AG09309 (cell line): ENCODE results near the gene PTPRE.
"Not testable (repeated sequence)": the region's sequence is repeated elsewhere in the genome, so short reads cannot be mapped to it uniquely, and the experiment has no call there.

Experiments
- DNase-seq: peaks from one replicate; pipeline ENCODE4 v3.0.0-alpha.2; 2010; ENCODE audit warnings: low read depth
- H3K4me3 ChIP-seq: 2 replicates; pipeline ENCODE4 v1.5.1; 2011; ENCODE audit warnings: mild to moderate bottlenecking, low read depth, low read length, moderate library complexity; ENCODE audit not compliant: control insufficient read depth
- TF ChIP-seq, protein P1 (sequence below): IDR thresholded peaks from 2 replicates; pipeline ENCODE4 v1.5.1; 2011; ENCODE audit warnings: mild to moderate bottlenecking, low read depth, low read length, inconsistent platforms; ENCODE audit not compliant: insufficient read depth, control insufficient read depth; ENCODE audit errors: missing control alignments

Gene PTPRE

DNA sequence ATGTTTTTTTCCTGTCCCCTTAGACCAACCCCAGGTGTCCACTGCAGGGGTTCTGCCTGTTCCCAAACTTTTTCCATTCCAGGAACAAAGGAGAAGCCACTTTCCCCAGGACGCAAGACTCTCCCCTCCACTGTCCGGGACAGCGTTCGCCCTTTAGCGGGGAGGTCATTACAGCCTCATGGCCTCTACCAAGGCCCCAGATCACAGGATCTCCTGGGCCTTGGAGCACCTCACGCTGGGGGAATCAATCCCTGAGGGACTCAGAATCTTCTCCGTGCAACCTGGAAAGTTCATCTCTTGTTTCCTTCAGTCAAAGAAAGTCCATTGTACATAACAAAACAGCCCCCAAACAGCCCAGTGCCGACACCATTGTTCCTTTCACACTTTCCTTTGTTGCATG lies 178.1 kb downstream of the PTPRE start:
- no peak for DNase-seq
- TF ChIP-seq, protein P1, sequence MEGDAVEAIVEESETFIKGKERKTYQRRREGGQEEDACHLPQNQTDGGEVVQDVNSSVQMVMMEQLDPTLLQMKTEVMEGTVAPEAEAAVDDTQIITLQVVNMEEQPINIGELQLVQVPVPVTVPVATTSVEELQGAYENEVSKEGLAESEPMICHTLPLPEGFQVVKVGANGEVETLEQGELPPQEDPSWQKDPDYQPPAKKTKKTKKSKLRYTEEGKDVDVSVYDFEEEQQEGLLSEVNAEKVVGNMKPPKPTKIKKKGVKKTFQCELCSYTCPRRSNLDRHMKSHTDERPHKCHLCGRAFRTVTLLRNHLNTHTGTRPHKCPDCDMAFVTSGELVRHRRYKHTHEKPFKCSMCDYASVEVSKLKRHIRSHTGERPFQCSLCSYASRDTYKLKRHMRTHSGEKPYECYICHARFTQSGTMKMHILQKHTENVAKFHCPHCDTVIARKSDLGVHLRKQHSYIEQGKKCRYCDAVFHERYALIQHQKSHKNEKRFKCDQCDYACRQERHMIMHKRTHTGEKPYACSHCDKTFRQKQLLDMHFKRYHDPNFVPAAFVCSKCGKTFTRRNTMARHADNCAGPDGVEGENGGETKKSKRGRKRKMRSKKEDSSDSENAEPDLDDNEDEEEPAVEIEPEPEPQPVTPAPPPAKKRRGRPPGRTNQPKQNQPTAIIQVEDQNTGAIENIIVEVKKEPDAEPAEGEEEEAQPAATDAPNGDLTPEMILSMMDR, result no peak
- no peak overlapping the region for H3K4me3 ChIP-seq

DNA sequence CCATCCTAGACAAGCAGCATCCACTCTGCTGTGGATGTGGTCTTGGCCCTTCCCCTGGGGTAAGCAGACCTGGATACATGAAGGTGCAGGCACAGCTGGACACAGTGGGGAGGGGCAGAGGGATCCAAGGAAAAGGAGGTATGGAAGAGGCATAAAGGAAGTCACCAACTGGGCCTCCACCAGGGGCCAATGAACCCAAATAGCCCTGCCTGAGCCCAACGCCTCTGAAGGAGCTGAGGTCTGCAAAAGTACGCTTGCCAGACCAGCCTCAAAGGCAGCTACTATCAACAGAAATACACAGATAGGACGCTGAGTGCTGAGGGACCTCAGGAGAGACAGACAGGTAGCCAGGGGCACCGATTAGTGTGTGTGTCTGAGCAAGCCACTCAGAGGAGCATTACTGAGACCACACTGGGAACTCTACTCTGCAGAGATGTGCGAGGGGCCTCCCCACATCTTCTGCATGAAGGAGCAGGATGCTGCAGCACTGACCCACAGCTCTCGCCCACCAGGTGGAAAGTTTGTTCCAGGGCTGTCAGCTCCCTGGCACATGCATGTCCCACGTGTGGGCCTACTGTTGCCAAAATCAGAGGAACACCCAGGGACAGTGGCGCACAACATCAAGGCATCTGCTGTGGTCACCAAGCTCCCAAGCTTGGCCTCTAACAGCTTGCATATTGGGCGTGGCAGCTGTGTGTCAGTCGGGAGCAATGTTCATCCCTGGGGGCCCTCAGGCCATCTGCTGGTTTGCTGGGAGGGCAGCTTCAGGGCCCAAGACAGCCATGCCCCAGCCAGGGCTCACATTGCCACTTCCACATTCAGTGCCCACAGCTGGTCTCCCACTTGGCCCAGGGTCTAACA lies 179.3 kb downstream of the PTPRE start:
- H3K4me3 ChIP-seq, result no peak overlapping the region
- TF ChIP-seq, protein P1, result no peak
- DNase-seq, result no peak

DNA sequence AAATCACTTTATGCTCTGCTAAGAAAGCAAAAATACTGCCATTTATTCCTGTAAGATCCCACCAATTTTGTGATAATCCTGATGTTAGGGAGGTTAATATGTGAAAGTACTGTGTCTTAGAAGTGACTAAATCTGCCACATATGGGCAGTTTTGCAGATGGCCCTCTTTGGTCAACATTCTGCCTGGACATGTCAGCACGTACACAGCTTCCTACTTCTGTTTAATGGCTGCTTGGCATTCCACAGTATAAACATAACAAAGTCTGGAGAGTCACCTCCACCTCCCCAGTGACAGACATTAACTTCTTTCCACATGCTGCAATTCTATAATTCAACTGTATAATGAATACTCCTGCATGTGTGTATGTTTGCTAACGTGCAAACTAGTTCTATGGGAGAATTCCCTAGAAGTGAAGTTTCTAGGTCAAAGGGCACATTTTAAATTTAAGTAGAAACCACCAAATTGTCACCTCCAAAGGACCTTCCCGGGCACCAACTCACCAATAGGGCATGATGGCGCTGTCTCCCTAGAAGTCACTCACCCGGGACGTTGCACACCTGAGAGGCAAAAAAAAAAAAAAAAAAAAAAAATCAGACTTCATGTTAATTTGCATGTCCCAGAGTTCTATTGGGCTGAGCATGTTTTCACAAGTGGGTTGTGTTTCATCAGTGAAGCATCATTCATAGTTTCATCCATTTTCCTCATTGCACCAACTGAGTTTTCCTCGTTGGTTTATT lies 180.4 kb downstream of the PTPRE start:
- no peak for DNase-seq
- H3K4me3 ChIP-seq, result no peak overlapping the region
- TF ChIP-seq, protein P1, result no peak

DNA sequence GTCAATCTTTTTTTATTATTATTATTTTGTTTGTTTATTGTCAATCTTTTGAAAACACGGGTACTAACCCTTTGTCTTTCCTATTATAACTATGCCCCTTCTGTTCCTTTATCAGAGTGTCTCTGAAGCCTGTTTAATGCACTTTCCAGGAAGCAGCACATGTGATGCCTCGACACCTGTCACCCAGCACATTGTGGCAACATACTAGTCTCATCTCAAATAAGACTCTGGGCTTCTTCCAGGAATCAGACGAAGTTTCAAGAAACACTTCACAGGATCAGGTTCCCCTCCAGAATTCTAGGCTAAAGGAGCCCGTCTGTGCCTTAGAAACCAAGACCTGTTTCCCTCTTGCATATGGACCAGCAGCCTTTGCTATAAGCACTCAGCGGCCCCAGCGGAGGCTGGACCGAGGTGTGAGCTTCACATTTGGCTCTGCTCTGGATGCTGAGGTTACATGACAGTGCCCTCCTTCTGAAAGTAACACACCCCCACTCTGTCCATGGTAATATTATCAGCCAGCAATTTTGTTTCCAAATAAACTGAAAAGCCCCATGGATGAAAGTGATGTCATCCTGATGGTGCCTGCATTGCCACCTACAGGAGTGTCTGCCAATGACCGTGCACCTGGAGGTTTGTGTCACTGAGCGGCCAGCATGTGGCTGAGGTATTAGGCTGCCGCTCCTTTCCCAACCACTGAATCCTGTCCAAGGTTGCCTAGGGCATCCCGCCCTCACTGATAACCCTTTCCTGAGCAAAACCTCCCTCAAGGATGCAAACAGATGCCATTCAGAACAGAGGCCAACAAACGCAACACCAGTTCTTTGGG lies 181.2 kb downstream of the PTPRE start:
- no peak overlapping the region for H3K4me3 ChIP-seq
- TF ChIP-seq, protein P1, result no peak
- no peak for DNase-seq

DNA sequence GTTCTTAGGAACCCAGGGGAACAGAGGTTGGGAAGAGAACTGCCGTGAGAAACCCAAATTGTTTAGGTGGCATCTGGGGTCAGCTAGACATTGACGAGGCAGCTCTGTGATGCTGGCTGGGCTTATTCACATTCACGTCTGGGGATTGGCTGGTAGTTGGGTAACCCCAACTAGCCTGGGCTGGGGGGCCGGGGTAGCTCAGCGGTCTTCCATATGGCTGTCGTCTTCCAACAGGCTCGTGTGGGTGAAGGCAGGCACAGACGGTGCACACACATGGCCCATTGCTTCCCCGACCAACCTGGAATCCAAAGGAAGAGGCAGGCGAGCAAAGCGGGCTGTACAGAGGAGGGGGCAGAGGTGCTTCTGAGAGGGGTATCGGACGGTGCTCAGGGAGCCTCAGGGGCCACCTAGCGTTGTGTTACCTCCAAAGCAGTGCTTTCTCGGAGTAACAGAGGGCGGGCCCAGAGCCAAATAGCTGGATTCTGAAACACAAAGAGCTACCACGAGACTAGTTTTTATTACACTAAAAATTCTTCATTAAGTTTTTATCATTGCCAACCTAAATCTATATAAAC lies 184.8 kb downstream of the PTPRE start:
- DNase-seq, result no peak
- TF ChIP-seq, protein P1, result no peak
- H3K4me3 ChIP-seq, result no peak overlapping the region

DNA sequence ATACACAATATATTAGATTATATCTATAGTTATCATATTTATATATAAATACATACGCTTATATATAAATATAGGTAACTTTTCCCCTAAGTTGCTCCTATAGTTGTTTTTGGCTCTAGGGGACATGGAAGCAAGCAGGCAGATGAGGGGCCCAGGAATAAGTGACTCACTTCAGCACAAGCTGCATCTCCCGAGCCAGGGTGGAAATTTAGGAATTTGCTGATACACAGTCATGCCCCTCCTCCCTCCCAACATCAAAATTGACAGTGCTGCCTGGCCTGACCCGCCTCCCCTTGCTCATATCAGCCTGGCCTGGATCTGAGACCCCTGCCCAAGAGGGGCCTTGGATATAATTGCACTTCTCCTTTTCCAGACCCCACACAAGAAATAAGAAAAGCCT lies 185.6 kb downstream of the PTPRE start:
- no peak for DNase-seq
- no peak overlapping the region for H3K4me3 ChIP-seq
- TF ChIP-seq, protein P1, result no peak

DNA sequence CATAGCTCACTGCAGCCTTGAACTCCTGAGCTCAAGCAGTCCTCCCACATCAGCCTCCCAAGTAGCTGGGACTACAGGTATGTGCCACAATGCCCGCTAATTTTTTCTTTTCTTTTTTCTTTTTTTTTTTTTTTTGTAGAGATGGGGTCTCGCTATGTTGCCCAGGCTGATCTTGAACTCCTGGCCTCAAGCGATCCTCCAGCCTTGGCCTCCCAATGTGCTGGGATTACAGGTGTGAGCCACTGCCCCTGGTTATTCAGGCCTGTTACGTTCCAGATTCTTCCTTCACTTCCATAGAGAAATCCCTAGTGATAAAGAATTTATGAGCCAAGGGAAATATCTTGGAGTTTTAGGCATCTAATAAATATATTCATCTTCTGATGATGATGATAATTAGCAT lies 187.7 kb downstream of the PTPRE start:
- not testable (repeated sequence) for DNase-seq

More for the DNA sequence above, 187.7 kb downstream of the PTPRE start:
- H3K4me3 ChIP-seq, result not testable (repeated sequence)
